DOHH2 (cell line): ENCODE measurements around the gene R3HDM2.

Experiments
- H3F3A ChIP-seq: fragments of 200-600 bp; sonication (generic), shearing (Covaris generic); 2 replicates; pipeline ENCODE4 v1.6.0; 2016; ENCODE audit warnings: antibody characterized with exemption, mild to moderate bottlenecking; ENCODE audit not compliant: control insufficient read depth, insufficient read depth
- H3K27ac ChIP-seq: fragments of 200-600 bp; sonication (generic); 2 replicates; pipeline ENCODE4 v1.5.1; 2014; ENCODE audit warnings: low read depth, mild to moderate bottlenecking, low read length, moderate library complexity
- H3K27me3 ChIP-seq: fragments of 200-600 bp; sonication (generic); 2 replicates; pipeline ENCODE4 v1.6.1; 2014; ENCODE audit warnings: mild to moderate bottlenecking, low read length, mixed read lengths; ENCODE audit not compliant: control insufficient read depth
- H3K36me3 ChIP-seq: fragments of 200-600 bp; sonication (generic); 2 replicates; pipeline ENCODE4 v1.6.1; 2014; ENCODE audit warnings: mild to moderate bottlenecking, low read length, moderate library complexity, mixed read lengths; ENCODE audit not compliant: control insufficient read depth
- H3K4me1 ChIP-seq: fragments of 200-600 bp; sonication (generic); 2 replicates; pipeline ENCODE4 v1.6.1; 2014; ENCODE audit warnings: mild to moderate bottlenecking, low read length, mixed read lengths; ENCODE audit not compliant: control insufficient read depth
- H3K4me2 ChIP-seq: fragments of 200-600 bp; sonication (generic); 2 replicates; pipeline ENCODE4 v1.6.0; 2014; ENCODE audit warnings: mild to moderate bottlenecking, low read length, moderate library complexity
- H3K4me3 ChIP-seq: fragments of 200-600 bp; sonication (generic); 2 replicates; pipeline ENCODE4 v1.5.1; 2014; ENCODE audit warnings: mild to moderate bottlenecking, low read length, mixed read lengths
- H3K79me2 ChIP-seq: fragments of 200-600 bp; sonication (generic); 2 replicates; pipeline ENCODE4 v1.6.1; 2014; ENCODE audit warnings: mild to moderate bottlenecking, low read length, mixed read lengths; ENCODE audit not compliant: control insufficient read depth
- H3K9me2 ChIP-seq: fragments of 200-600 bp; sonication (generic); replicated peaks from 2 replicates; pipeline ENCODE4 v1.6.1; 2014; ENCODE audit warnings: mild to moderate bottlenecking, low read length, mixed read lengths; ENCODE audit not compliant: control insufficient read depth
- H3K9me3 ChIP-seq: fragments of 200-600 bp; sonication (generic); 2 replicates; pipeline ENCODE4 v1.6.1; 2014; ENCODE audit warnings: antibody characterized with exemption, low read length, mixed read lengths; ENCODE audit not compliant: control insufficient read depth, insufficient read depth
- H4K20me1 ChIP-seq: fragments of 200-600 bp; sonication (generic); 2 replicates; pipeline ENCODE4 v1.6.0; 2014; ENCODE audit warnings: low read depth, mild to moderate bottlenecking, antibody characterized with exemption, low read length, moderate library complexity; ENCODE audit not compliant: control insufficient read depth, insufficient read depth
- CTCF ChIP-seq: fragments of 200-600 bp; sonication (generic); IDR thresholded peaks from one replicate; pipeline ENCODE4 v1.5.1; 2014; ENCODE audit warnings: antibody characterized with exemption, mild to moderate bottlenecking, low read depth, low read length; ENCODE audit not compliant: poor library complexity, severe bottlenecking
- EZH2phosphoT487 ChIP-seq: fragments of 200-600 bp; sonication (generic); IDR thresholded peaks from 2 replicates; pipeline ENCODE4 v1.6.1; 2017; ENCODE audit warnings: borderline replicate concordance, mild to moderate bottlenecking, antibody characterized with exemption, low read length, moderate library complexity, mixed read lengths

Gene R3HDM2

GRCh38 chr12:57475271-57476161 lies 44.7 kb upstream of the R3HDM2 start:
- Histone ChIP-seq H3K4me3 (peak overlapping the region; percentile 90; the same call in 1 of the 2 replicates), H3K27me3 (no peaks in the 10 kb centered on the region), H3K4me1 (peaks cover 47% of the 10 kb centered on the region), H4K20me1 (no peaks in the 10 kb centered on the region), H3K36me3 (peaks cover 51% of the 10 kb centered on the region), H3K79me2 (peaks cover 24% of the 10 kb centered on the region), H3K9me3 (no peaks in the 10 kb centered on the region), H3K9me2 (no peaks in the 10 kb centered on the region), H3F3A (peaks cover 13% of the 10 kb centered on the region), H3K27ac (no peak overlapping the region), H3K4me2 (peak overlapping the region; percentile 98; the same call in 1 of the 2 replicates)
- no peak for TF ChIP-seq EZH2phosphoT487

GRCh38 chr12:57474862-57475261 lies 44.0 kb upstream of the R3HDM2 start:
- Histone ChIP-seq H3K9me3 (no peaks in the 10 kb centered on the region), H3K9me2 (no peaks in the 10 kb centered on the region), H3F3A (peaks cover 10% of the 10 kb centered on the region), H3K79me2 (peaks cover 24% of the 10 kb centered on the region), H3K36me3 (peaks cover 53% of the 10 kb centered on the region), H3K27me3 (no peaks in the 10 kb centered on the region), H3K4me3 (no peak overlapping the region), H4K20me1 (no peaks in the 10 kb centered on the region), H3K4me2 (no peak overlapping the region), H3K27ac (no peak overlapping the region), H3K4me1 (peaks cover 40% of the 10 kb centered on the region)
- TF ChIP-seq CTCF (no peak), EZH2phosphoT487 (no peak)

- Histone ChIP-seq H3K27ac (no peak overlapping the region), H3K36me3 (peaks cover 54% of the 10 kb centered on the region), H3K4me2 (no peak overlapping the region), H3K9me2 (no peaks in the 10 kb centered on the region), H3F3A (peaks cover 6% of the 10 kb centered on the region), H4K20me1 (no peaks in the 10 kb centered on the region), H3K79me2 (peaks cover 24% of the 10 kb centered on the region), H3K27me3 (no peaks in the 10 kb centered on the region), H3K9me3 (no peaks in the 10 kb centered on the region), H3K4me1 (peaks cover 36% of the 10 kb centered on the region), H3K4me3 (no peak overlapping the region)
- TF ChIP-seq CTCF (no peak), EZH2phosphoT487 (no peak)
These were observed 43.6 kb upstream of the R3HDM2 start for GRCh38 chr12:57474430-57474829.

- Histone ChIP-seq H3K27me3 (no peaks in the 10 kb centered on the region), H3K4me1 (peaks cover 30% of the 10 kb centered on the region), H3K4me2 (no peak overlapping the region), H4K20me1 (no peaks in the 10 kb centered on the region), H3K9me3 (no peaks in the 10 kb centered on the region), H3K4me3 (no peak overlapping the region), H3K36me3 (peaks cover 57% of the 10 kb centered on the region), H3K79me2 (peaks cover 24% of the 10 kb centered on the region), H3F3A (peaks cover under 1% of the 10 kb centered on the region; the same call in 1 of the 2 replicates), H3K9me2 (no peaks in the 10 kb centered on the region), H3K27ac (no peak overlapping the region)
- no peak for TF ChIP-seq CTCF
These were observed 43.0 kb upstream of the R3HDM2 start for GRCh38 chr12:57473886-57474285.
